Stimulated activated CD4-positive, alpha-beta T cell treated with anti-CD3 and anti-CD28 coated beads, Interleukin-15, amount 100 ng/mL, for 24 hours (primary cell): ENCODE data around the gene EGLN2.
"Not testable (repeated sequence)": the region's sequence is repeated elsewhere in the genome, so short reads cannot be mapped to it uniquely, and the experiment has no call there.

Experiments used
- DNase-seq: peaks from one replicate; pipeline ENCODE4 v3.0.0-alpha.2; 2020

The EGLN2 gene

DNA sequence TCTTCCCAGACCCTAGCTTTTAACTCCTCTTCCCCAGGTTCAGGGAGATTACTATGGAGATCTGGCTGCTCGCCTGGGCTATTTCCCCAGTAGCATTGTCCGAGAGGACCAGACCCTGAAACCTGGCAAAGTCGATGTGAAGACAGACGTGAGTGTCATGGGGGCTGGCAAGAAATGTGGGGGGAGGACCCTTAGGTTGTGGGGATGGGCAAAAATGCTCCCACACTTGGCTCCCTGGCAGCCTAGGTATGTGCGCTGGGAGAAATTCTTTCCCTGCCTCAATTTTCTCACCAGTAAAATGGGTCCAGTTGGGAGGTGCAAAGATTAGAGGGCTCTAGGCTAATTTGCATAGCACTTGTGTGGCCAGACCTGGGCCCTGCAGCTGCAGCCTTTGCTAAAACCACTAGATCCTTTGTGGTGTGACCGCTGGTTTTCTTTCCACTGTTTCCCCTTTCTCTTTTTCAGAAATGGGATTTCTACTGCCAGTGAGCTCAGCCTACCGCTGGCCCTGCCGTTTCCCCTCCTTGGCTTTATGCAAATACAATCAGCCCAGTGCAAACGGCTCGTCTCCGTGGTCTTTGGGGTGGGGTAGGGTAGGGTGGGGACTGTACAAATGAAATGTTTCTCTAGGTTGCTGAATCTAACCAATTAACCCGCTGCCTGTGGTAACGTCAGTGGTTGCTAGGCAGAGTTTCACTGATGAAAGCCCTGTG lies 21.9 kb upstream of the EGLN2 start:
- peak; percentile 91 for DNase-seq

DNA sequence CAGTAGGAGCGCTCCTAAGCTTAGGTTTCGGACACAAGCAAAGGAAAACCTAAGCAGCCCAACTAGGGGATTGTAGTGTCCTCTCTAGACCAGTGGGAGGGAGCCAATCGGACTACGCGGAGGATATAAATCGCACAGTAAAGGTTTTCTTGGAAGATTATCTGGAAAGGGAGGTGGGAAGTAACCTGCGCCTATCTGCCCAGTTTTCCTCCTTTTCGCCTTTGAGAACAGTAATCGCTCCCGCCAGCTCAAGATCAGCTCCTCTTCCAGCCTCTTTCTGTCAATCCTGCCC lies 21.4 kb upstream of the EGLN2 start:
- DNase-seq, result no peak

GRCh38 chr19:40777937-40778705 lies 20.9 kb upstream of the EGLN2 start, which contains the start of gene RAB4B:
RAB4B (plus strand) TSS chr19:40778247; CDS start chr19:40778376, 129 bp downstream.
- peak; percentile 100 for DNase-seq

DNA sequence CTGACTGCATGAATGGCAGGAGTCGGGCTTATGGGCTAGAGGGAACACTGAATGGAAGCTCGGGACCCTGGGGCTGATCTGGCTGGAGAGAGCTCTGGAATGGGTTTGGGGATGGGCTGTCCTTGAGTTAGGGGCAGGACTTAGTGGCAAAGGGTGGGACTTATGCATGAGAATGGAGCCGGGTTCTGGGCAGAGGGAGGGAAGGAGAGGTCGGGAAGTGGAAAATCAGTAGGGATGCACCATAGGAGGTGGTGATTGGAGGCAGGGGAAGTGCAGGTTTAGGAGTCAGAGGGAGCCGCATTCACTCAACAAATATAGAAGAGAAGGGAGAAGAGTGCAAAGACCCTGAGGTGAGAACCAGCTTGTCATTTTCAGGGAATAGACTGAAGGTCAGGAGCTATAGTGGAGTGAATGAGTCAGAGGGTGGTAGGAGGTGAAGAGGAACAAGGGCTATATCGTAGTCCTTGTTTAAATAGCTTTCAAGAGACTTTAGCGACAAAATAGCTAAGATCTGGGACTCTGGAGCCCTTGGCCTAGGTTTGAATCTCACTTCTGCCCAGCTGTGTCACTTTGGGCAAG lies 20.2 kb upstream of the EGLN2 start:
- no peak for DNase-seq

DNA sequence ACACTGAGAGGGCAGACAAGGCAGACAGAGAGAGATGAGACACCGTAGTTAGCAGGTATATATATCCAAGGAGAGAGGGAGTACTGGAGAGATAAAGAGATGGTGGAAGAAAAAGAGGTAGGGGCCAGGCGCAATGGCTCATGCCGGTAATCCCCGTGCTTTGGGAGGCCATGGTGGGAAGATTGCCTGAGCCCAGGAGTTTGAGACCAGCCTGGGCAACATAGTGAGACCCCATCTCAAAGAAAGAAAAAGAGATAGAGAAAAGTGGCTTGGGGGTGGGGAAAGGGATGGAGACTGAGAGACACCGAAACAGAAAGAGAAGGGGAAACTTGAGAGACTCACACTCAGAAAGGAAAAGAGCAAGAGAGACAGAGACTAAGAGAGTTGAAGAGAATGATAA lies 18.4 kb upstream of the EGLN2 start:
- no peak for DNase-seq

DNA sequence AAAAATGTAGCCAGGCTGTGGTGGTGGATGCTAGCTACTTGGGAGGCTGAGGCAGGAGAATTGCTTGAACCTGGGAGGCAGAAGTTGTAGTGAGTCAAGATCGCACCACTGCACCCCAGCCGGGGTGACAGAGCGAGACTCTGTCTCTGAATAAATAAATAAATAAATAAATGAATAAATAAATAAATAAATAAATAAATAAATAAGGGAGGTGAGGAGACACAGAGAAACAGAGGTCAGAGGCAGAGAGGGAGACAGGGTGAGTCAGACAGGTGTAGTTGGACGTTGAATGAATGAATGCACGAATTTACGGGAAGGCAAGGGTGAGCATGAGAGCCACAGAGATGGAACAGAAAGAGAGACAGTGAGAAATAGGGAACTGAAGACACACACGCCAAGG lies 17.9 kb upstream of the EGLN2 start:
- no peak for DNase-seq

GRCh38 chr19:40783711-40784110 lies 15.3 kb upstream of the EGLN2 start:
- DNase-seq, result no peak

- DNase-seq, result not testable (repeated sequence)
Observed at GRCh38 chr19:40784146-40784545, 14.8 kb upstream of the EGLN2 start.

- DNase-seq, result no peak
Observed at GRCh38 chr19:40785526-40785925, 13.5 kb upstream of the EGLN2 start.

- DNase-seq, result no peak
Observed at GRCh38 chr19:40786060-40787037, 12.6 kb upstream of the EGLN2 start.

DNA sequence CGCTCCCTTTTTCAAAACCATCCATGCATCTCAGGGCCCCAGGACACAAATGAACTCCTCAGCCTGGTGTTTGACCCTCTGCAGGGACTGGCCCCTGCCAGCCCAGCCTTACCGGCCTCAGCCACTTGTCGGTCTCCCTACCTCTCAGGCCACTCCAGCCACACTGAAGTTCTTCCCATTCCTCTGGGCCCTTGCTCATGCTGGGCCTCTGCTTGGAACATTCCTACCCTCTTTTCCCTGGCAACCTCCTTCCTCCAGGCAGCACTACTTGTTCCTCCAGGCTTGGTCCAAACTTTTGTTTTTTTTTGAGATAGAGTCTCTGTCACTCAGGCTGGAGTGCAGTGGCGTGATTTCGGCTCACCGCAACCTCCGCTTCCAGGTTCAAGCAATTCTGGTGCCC lies 7.6 kb upstream of the EGLN2 start:
- no peak for DNase-seq

DNA sequence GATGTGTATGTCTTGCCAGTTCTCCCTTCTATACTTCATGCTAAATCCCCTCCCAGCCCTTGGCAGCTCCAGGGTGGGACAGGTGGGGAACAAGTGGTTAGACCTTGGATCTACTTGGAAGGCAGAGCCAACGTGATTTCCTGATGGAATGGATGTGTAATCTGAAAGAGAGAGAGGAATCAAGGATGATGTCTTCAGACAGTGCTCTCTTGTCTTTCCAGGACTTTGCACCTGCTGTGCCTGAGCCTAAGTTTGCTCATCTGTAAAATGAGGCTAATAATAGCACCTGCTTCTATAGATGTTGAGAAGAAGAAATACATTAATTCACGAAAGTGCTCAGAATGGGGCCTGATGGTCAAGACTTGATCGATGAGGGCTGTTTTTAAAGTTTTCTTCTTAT lies 7.0 kb upstream of the EGLN2 start:
- no peak for DNase-seq

DNA sequence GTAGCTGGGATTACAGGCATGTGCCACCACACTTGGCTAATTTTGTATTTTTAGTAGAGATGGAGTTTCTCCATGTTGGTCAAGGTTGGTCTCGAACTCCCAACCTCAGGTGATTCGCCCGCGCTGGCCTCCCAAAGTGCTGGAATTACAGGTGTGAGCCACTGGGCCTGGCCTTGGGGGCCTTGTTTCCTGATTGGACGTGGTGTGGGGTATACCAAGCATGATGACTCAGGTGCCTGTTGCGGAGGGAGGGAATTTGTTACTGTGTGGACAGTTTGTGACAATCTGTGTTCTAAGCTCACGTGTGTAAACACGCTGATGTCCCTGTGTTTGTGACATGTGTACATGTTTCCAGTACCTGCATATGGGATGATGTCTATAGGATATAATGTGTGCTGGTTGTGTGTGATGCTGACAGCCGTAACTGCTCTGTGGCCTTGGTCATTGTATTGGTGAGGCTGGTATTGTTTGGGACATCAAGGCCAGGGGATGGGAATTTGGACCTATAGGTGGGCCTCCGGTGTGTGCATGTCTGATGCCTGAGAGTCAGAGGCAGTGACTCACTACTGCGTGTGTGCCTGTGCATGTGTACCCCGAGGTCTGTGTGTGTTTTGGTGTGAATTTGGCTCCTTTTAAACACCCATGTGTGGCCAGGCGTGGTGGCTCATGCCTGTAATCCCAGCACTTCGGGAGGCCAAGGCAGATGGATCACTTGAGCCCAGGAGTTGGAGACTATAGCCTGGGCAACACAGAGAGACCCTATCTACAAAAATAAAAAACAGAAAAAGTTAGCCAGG lies 1.6 kb upstream of the EGLN2 start:
- DNase-seq, result no peak

- peak; percentile 76 for DNase-seq
Observed at GRCh38 chr19:40797963-40798682, 868 bp upstream of the EGLN2 start.

- peak; percentile 46 for DNase-seq
Observed at GRCh38 chr19:40799558-40800338, 757 bp downstream of the EGLN2 start.

DNA sequence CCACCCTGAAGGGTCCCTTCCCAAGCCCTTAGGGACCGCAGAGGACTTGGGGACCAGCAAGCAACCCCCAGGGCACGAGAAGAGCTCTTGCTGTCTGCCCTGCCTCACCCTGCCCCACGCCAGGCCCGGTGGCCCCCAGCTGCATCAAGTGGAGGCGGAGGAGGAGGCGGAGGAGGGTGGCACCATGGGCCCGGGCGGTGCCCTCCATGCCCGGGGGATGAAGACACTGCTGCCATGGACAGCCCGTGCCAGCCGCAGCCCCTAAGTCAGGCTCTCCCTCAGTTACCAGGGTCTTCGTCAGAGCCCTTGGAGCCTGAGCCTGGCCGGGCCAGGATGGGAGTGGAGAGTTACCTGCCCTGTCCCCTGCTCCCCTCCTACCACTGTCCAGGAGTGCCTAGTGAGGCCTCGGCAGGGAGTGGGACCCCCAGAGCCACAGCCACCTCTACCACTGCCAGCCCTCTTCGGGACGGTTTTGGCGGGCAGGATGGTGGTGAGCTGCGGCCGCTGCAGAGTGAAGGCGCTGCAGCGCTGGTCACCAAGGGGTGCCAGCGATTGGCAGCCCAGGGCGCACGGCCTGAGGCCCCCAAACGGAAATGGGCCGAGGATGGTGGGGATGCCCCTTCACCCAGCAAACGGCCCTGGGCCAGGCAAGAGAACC lies 1.5 kb downstream of the EGLN2 start:
- DNase-seq, result no peak

GRCh38 chr19:40800997-40801377 lies 2.0 kb downstream of the EGLN2 start:
- DNase-seq, result no peak

GRCh38 chr19:40801426-40802299 lies 2.7 kb downstream of the EGLN2 start:
- DNase-seq, result no peak
